ENCODE data around the gene ARFIP1. TPM values are rescaled to one million over a fixed set of nuclear protein-coding genes. Genes with fewer than 3 reads are reported as not detected.
"Not testable (repeated sequence)": the region's sequence is repeated elsewhere in the genome, so short reads cannot be mapped to it uniquely, and the experiment has no call there.

Gene ARFIP1
- total and polyA plus RNA-seq, 9 donors: 17.1 to 30.4 (median 21.5) TPM

DNA sequence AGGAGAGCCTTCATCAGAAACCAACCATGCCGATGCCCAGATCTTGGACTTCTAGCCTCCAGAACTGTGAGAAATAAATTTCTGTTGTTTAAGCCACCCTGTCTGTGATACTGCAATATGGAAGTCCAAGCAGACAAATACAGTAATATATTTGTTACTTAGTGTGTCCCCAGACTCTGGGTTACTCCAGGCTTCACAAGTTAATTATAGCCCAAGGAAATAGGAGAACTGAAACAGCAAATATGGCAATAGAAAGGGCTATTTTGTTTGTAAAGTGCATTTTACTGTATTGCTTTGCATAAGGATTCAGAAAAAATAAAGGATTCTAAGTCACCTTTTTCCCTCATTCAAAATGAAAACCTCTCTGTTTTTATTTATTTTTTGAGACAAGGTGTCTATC lies 16.0 kb upstream of the ARFIP1 start:
- Histone ChIP-seq H3K36me3 (ENCODE audit: control insufficient read depth, insufficient read depth, low read length) (no peaks in the 10 kb centered on the region), H3K27me3 (ENCODE audit: control insufficient read depth, insufficient read depth, low read length) (no peaks in the 10 kb centered on the region), H3K9me3 (replicated peaks; ENCODE audit: control insufficient read depth, low read depth, low read length) (no peaks in the 10 kb centered on the region), H3K4me1 (ENCODE audit: control insufficient read depth, insufficient read depth, low read length) (no peaks in the 10 kb centered on the region), H3K27ac (ENCODE audit: low read length) (no peak overlapping the region), H3K4me3 (ENCODE audit: low read length) (no peak overlapping the region)
- DNase-seq: peak; percentile 36
- no CpG with 5 or more reads among the region's 1 CpG for WGBS (ENCODE audit: insufficient coverage)

DNA sequence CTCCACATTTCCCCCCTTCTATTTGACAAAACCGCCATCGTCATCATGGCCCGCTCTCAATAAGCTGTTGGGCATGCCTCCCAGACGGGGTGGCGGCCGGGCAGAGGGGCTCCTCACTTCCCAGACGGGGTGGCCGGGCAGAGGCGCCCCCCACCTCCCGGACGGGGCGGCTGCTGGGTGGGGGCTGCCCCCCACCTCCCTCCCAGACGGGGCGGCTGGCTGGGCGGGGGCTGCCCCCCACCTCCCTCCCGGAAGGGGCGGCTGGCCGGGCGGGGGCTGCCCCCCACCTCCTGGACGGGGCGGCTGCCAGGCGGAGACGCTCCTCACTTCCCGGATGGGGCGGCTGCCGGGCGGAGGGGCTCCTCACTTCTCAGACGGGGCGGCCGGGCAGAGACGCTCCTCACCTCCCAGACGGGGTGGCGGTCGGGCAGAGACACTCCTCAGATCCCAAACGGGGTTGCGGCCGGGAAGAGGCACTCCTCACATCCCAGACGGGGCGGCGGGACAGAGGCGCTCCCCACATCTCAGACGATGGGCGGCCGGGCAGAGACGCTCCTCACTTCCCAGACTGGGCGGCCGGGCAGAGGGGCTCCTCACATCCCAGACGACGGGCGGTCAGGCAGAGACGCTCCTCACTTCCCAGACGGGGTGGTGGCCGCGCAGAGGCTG lies 14.6 kb upstream of the ARFIP1 start:
- not testable (repeated sequence) for H3K4me1 ChIP-seq (ENCODE audit: control insufficient read depth, insufficient read depth, low read length); H3K36me3 ChIP-seq (ENCODE audit: control insufficient read depth, insufficient read depth, low read length); H3K9me3 ChIP-seq (replicated peaks; ENCODE audit: control insufficient read depth, low read depth, low read length); DNase-seq; H3K27ac ChIP-seq (ENCODE audit: low read length); H3K27me3 ChIP-seq (ENCODE audit: control insufficient read depth, insufficient read depth, low read length); H3K4me3 ChIP-seq (ENCODE audit: low read length)
- WGBS (ENCODE audit: insufficient coverage): 94% methylated on average over 33 of the region's 54 CpGs

DNA sequence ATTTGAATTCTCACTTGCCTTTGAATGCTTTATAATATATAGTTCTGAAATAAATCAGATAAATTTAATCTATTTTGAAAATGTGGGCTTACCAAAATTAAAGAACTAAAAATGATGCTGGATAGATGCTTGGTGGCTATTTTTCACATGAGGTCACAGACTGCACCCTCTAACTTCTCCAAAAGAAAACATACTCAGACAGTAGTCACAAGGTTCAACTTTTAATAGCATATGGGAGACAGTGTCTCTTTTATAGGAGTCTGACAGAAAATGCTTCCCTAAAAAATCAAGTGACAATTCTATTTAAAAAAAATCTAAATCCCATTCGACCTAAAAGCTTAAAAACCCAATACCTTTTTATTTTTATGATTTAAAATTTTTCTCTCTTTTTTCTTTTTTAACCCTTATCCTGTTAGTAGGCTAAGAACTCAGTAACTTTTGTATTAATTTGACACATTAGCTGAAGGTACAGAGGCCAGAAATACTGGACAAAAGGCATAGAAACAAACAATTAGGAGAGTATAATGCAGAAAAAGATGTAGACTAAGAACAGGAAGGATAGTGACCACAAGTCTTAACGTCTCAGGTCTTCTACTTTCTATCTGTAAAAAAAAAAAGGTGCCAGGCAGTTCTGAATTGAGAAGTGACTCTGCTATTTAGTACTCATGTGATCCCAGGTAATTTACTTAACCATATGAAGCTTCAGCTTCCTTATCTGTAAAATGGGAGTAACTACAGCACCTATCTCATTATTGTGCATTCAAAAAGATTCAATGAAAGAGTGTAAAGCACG lies 7.8 kb upstream of the ARFIP1 start:
- Histone ChIP-seq H3K27ac (ENCODE audit: low read length) (no peak overlapping the region), H3K27me3 (ENCODE audit: control insufficient read depth, insufficient read depth, low read length) (no peaks in the 10 kb centered on the region), H3K4me3 (ENCODE audit: low read length) (no peak overlapping the region), H3K9me3 (replicated peaks; ENCODE audit: control insufficient read depth, low read depth, low read length) (no peaks in the 10 kb centered on the region), H3K4me1 (ENCODE audit: control insufficient read depth, insufficient read depth, low read length) (no peaks in the 10 kb centered on the region), H3K36me3 (ENCODE audit: control insufficient read depth, insufficient read depth, low read length) (no peaks in the 10 kb centered on the region)
- WGBS (ENCODE audit: insufficient coverage): no CpG with 5 or more reads among the region's 3 CpGs
- DNase-seq: peak; percentile 46

DNA sequence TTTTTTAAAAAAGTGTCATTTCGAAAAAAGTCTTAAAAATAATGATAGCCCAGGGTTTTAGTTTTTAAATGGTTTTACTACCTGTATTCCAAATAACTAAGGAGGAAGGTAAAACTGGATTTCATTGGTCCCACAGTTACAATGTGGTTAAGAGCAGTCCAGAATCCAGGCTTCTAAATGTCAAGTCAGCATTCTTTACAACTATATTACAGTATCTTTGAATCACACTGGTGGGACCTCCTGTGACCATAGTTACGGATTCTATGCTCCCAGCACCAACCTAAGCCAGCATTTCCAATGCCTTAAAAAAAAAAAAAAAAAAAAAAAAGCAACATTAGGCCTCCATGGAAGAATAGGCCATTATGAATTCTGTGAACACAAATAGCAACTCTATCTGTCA lies 6.4 kb upstream of the ARFIP1 start:
- Histone ChIP-seq H3K9me3 (replicated peaks; ENCODE audit: control insufficient read depth, low read depth, low read length) (no peaks in the 10 kb centered on the region), H3K27me3 (ENCODE audit: control insufficient read depth, insufficient read depth, low read length) (no peaks in the 10 kb centered on the region)
- no CpG with 5 or more reads among the region's 2 CpGs for WGBS (ENCODE audit: insufficient coverage)

DNA sequence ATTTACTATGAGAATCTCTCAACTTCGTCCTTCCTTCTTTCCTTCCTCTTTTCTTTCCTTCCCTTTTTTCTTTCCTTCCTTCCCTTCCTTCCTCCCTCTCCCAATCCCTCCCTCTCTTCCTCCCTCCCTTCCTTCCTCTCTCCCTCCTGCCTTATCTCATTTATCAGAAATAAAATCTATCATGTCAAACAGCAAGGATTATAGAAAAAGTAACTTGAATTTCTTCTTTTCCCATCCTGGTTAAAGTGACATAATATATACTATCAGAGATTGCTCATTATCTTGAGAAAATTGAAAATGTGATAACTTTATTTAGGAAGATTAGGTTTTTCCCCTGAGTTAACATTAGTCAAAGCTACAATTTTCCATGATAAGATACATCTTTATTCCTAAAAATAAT lies 5.8 kb upstream of the ARFIP1 start:
- Histone ChIP-seq H3K4me3 (ENCODE audit: low read length) (no peak overlapping the region), H3K36me3 (ENCODE audit: control insufficient read depth, insufficient read depth, low read length) (no peaks in the 10 kb centered on the region), H3K9me3 (replicated peaks; ENCODE audit: control insufficient read depth, low read depth, low read length) (no peaks in the 10 kb centered on the region), H3K27me3 (ENCODE audit: control insufficient read depth, insufficient read depth, low read length) (no peaks in the 10 kb centered on the region), H3K4me1 (ENCODE audit: control insufficient read depth, insufficient read depth, low read length) (peaks cover 4% of the 10 kb centered on the region), H3K27ac (ENCODE audit: low read length) (no peak overlapping the region)
- WGBS (ENCODE audit: insufficient coverage): 61% methylated on average over 1 of the region's 1 CpG
- no peak for DNase-seq

More for the DNA sequence above, 6.4 kb upstream of the ARFIP1 start:
- no peak overlapping the region for H3K27ac ChIP-seq (ENCODE audit: low read length)
- no peak for DNase-seq
- H3K4me1 ChIP-seq (ENCODE audit: control insufficient read depth, insufficient read depth, low read length): no peaks in the 10 kb centered on the region
- no peaks in the 10 kb centered on the region for H3K36me3 ChIP-seq (ENCODE audit: control insufficient read depth, insufficient read depth, low read length)
- H3K4me3 ChIP-seq (ENCODE audit: low read length): no peak overlapping the region

DNA sequence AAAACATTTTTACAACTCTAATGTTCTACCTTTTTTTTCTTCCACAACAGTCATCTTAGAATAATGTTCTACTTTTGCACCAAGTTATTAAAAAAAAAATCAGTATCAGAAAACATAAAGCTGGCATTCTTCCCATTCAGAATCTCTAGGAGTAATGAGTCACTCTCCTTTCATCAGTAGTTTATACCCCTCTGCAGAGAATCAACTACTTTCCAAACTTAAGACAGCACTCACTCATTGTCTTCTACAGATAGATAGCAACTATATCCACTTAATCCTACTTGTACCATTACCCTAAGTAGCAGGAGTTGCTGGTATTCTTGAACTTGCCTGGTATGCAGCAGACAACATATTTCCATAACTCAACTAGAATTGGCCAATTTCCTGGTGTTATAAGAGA lies 3.4 kb upstream of the ARFIP1 start:
- Histone ChIP-seq H3K27me3 (ENCODE audit: control insufficient read depth, insufficient read depth, low read length) (no peaks in the 10 kb centered on the region), H3K9me3 (replicated peaks; ENCODE audit: control insufficient read depth, low read depth, low read length) (no peaks in the 10 kb centered on the region), H3K4me1 (ENCODE audit: control insufficient read depth, insufficient read depth, low read length) (peaks cover 9% of the 10 kb centered on the region), H3K27ac (ENCODE audit: low read length) (no peak overlapping the region), H3K4me3 (ENCODE audit: low read length) (no peak overlapping the region), H3K36me3 (ENCODE audit: control insufficient read depth, insufficient read depth, low read length) (no peaks in the 10 kb centered on the region)
- no peak for DNase-seq

DNA sequence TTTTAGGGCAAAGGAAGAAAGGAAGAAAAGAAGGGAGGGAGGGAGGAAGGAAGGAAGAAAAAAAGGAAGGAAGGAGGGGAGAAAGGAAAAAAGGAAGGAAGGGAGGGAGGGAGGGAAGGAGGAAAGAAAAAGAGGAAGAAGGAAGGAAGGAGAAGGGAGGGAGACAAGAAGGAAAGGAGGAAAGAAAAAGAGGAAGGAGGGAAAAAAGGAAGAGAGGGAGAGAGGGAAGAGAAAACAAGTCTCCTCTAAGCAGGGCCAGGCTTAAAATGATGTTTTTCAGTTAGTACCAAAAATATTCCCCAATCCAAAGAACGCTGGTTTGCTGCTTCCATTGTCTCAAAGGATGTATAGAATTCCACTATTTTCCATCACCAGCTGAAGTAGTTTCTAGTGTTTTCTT lies 2.3 kb upstream of the ARFIP1 start:
- WGBS (ENCODE audit: insufficient coverage): no CpG with 5 or more reads among the region's 1 CpG
- no peaks in the 10 kb centered on the region for H3K36me3 ChIP-seq (ENCODE audit: control insufficient read depth, insufficient read depth, low read length)

DNA sequence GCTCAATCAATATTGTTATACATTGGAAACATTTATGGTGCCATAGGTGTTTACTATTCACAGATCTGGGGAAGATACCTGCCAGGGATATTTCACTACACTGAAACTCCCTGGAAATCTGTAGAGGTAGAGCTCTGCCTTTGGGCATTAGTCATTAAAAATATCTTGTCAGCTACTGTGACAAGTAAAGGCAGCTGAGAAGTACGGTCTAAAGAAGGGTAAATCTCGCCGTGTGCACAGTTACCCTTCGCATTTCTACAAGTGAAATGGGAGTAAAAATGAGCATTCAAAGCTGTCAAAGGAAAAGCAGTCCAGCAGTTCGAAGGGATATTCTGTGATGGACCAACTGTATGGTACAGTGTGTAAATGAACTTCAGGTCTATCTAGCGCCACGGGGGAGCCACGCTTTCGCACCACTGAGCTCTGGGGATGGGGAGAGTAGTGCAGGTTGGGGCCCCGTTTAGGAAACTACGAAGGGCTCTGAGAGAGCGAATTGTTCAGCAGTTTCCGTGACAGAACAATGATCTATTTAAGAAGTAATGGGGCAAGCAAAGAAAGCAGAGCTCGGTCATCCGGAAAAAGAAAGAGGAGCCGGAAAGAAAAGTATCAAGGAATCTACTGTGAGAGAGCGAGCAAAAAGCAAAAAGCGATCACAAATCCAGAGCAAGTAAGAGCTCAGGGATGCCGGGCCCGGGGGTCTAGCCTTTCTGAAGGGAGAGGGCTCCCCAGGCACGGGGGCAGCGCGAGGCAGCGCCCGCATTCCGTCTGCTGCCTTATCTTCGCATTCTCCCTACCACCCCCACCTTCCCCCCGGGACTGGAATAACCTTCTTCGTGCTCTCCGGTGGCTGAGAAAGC lies 870 bp upstream of the ARFIP1 start:
- H3K27me3 ChIP-seq (ENCODE audit: control insufficient read depth, insufficient read depth, low read length): no peaks in the 10 kb centered on the region
- no peaks in the 10 kb centered on the region for H3K36me3 ChIP-seq (ENCODE audit: control insufficient read depth, insufficient read depth, low read length)
- H3K4me3 ChIP-seq (ENCODE audit: low read length): peak overlapping the region; percentile 96
- 2% methylated on average over 19 of the region's 30 CpGs for WGBS (ENCODE audit: insufficient coverage)
- DNase-seq: peak; percentile 42
- H3K4me1 ChIP-seq (ENCODE audit: control insufficient read depth, insufficient read depth, low read length): peaks cover 10% of the 10 kb centered on the region
- H3K9me3 ChIP-seq (replicated peaks; ENCODE audit: control insufficient read depth, low read depth, low read length): no peaks in the 10 kb centered on the region
- H3K27ac ChIP-seq (ENCODE audit: low read length): peak overlapping the region; percentile 98

More for the DNA sequence above, 2.3 kb upstream of the ARFIP1 start:
- H3K27me3 ChIP-seq (ENCODE audit: control insufficient read depth, insufficient read depth, low read length): no peaks in the 10 kb centered on the region
- H3K9me3 ChIP-seq (replicated peaks; ENCODE audit: control insufficient read depth, low read depth, low read length): no peaks in the 10 kb centered on the region
- peaks cover 10% of the 10 kb centered on the region for H3K4me1 ChIP-seq (ENCODE audit: control insufficient read depth, insufficient read depth, low read length)
- DNase-seq: no peak
- H3K4me3 ChIP-seq (ENCODE audit: low read length): no peak overlapping the region
- H3K27ac ChIP-seq (ENCODE audit: low read length): no peak overlapping the region

DNA sequence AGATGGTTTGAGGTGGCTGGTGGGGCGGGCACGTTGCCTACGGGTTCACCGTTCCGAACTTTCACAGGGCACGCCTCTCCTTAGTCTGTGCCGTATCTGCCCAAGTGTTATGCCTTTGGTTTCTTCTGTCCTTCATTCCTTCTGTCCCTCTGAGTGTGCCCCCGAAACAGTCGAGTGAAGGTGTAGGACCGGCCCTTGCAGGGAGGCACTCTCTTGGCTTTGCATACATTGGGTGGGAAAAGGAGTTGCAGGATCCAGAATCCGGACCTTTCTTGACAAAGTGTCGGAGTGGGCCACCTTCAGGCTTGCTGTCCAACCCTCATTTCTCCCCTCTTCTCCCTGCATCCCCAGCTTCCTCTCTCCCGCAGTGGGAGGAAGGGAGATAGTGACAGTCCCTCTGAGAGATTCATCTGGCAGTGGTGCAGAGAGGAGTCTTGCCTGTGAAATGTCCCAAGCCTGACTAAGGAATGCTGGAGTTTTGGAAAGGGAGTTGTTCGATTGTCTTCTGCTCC lies 569 bp downstream of the ARFIP1 start:
- H3K27ac ChIP-seq (ENCODE audit: low read length): peak overlapping the region; percentile 98
- peak; percentile 65 for DNase-seq
- H3K27me3 ChIP-seq (ENCODE audit: control insufficient read depth, insufficient read depth, low read length): no peaks in the 10 kb centered on the region
- peak overlapping the region; percentile 96 for H3K4me3 ChIP-seq (ENCODE audit: low read length)
- H3K36me3 ChIP-seq (ENCODE audit: control insufficient read depth, insufficient read depth, low read length): no peaks in the 10 kb centered on the region
- H3K4me1 ChIP-seq (ENCODE audit: control insufficient read depth, insufficient read depth, low read length): peaks cover 13% of the 10 kb centered on the region
- no peaks in the 10 kb centered on the region for H3K9me3 ChIP-seq (replicated peaks; ENCODE audit: control insufficient read depth, low read depth, low read length)
- WGBS (ENCODE audit: insufficient coverage): 0% methylated on average over 7 of the region's 14 CpGs
